LNCAP (cell line): ENCODE measurements around the gene RBM5.

Experiments used
- TF ChIP-seq, protein P1 (sequence below): fragments of 450-650 bp; IDR thresholded peaks from 2 replicates; pipeline ENCODE4 v1.5.1; 2017; ENCODE audit warnings: mild to moderate bottlenecking

Gene RBM5

DNA sequence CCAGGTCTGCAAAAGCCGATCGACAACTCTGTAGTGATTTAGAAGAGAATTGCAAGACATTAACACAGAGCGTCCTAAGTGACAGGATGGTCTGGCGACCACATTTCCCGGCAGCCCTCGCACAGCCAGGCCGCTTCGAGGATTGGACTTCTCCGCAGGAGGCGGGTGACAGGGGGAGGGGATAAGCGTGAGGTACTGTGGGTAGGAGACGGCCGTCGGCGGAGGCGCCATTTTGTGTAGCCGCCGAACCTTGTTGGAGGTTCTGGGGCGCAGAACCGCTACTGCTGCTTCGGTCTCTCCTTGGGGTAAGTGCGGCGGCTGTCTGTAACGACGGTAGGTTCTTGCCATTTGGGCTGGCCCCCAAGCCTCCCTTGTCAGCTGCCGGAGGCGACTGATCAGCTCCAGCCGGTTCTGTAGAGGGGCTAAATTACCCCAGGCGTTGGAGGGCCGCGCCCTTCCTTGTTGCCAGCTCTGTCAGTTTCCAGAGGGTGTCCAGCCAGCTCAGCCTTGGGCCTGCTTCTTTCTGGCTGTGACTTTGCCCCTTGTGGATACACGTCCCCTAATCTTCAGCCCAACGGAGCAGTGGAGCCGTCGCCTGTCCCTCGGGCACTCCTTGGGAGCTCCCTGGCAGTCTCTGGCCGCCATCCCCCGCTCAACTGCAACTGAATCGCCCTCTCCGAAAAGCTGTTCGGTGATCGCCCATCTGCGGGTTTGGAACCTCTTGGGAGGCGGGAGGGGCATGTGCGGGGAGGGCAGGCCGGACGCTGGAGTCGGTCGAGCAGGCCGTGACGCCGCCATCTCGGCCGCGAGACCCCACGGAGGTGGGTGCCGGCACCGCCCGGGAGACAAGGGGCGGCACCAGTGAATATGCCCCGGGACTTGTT lies at the start of gene RBM5:
Gene RBM5 (plus strand): TSS at position 195 of the 884 bp plus-strand sequence. CDS start 1,516 bp downstream, outside the sequence.
- TF ChIP-seq, protein P1, sequence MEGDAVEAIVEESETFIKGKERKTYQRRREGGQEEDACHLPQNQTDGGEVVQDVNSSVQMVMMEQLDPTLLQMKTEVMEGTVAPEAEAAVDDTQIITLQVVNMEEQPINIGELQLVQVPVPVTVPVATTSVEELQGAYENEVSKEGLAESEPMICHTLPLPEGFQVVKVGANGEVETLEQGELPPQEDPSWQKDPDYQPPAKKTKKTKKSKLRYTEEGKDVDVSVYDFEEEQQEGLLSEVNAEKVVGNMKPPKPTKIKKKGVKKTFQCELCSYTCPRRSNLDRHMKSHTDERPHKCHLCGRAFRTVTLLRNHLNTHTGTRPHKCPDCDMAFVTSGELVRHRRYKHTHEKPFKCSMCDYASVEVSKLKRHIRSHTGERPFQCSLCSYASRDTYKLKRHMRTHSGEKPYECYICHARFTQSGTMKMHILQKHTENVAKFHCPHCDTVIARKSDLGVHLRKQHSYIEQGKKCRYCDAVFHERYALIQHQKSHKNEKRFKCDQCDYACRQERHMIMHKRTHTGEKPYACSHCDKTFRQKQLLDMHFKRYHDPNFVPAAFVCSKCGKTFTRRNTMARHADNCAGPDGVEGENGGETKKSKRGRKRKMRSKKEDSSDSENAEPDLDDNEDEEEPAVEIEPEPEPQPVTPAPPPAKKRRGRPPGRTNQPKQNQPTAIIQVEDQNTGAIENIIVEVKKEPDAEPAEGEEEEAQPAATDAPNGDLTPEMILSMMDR = no peak

DNA sequence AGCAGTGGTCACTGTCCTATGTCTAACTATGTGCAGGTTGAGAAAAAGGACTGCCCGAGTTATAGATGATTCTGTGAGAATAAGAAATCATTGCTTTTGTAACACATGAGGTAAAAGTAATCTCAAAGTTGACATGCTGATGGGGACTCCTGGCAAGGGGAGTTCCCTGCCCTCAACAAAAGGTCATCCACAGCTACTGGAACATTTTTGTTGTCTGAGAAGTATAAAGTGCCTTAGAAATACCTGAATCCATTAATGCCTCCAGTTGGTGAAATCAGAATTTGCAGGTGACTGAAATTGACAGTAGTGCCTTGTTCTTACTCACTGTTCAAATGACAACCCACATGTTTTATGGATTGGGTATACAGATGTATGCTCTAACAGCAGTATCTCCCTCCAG lies 43.7 kb upstream of the RBM5 start:
- TF ChIP-seq, protein P1 = no peak

DNA sequence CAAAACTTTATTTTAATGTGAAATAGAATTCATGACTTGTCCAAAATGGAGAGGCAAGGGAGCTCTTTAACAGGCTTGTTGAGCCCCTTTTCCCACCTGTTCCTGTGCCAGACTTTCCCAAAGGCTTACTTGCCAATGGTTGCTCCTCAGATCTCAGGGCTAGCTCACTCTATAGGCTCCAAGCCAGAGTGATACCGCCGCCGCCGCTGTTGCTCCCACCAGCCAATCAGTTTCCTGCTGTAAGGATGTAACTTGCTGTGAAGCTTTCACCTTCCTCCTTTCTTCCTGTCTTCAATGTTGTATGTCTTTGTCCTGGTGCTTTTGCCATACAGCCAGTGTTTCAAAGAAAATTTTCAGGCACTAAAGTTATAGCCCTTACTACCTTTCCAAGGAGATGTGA lies 41.3 kb upstream of the RBM5 start:
- TF ChIP-seq, protein P1 = no peak

- TF ChIP-seq, protein P1 = no peak
These were observed 38.4 kb upstream of the RBM5 start for GRCh38 chr3:50050361-50050760.

DNA sequence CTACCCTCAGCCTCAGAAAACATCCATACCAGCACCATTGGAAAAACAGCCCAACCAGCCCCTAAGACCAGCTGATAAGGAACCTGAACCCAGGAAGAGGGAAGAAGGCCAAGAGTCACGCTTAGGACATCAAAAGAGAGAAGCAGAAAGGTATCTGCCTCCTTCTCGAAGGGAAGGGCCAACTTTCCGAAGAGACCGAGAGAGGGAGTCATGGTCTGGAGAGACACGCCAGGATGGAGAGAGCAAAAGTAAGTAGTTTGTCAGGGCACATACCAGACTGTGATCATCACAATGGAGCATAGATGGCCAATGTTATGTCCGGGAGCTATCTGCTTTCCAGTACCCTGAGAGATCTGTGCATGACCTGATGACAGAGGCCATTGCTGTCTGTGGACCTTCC lies 31.0 kb upstream of the RBM5 start:
- TF ChIP-seq, protein P1 = no peak

GRCh38 chr3:50068134-50068533 lies 20.6 kb upstream of the RBM5 start:
- TF ChIP-seq, protein P1 = no peak

DNA sequence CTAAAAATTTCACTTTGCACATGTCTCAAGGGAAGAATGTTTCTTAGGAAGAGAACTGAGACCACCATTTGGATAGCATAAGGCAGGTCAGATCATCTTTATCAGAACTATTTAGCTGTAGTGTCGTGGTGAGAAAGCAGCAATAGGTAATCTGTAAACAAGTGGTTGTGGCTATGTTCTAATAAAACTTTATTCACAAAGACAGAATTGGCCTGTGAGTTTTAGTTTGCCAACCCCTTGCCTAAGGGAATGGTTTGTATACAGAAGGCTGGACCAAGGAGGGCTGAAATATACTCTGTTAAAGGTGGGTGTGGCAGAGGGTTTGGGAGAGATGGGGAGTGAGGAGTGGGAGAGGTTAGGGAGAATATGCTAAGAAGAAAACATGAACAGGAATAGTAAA lies 10.6 kb upstream of the RBM5 start:
- TF ChIP-seq, protein P1 = no peak
